Gastroesophageal sphincter (tissue), 3 donors: ENCODE measurements around the gene EIF4A3.

Source experiments
- CTCF ChIP-seq, 4 experiments: fragments of 200-600 bp in 2 of 4; fragments of 450-650 bp in 2 of 4; sonication (generic) in 1 of 4; IDR thresholded peaks; one replicate each; pipeline ENCODE4 v1.5.1; 2017 to 2019; ENCODE audit warnings: antibody characterized with exemption in 4 of 4, mild to moderate bottlenecking in 2 of 4, moderate library complexity in 2 of 4
- POLR2A ChIP-seq, 2 donors: fragments of 450-650 bp; IDR thresholded peaks; one replicate each; pipeline ENCODE4 v1.6.1; 2017; ENCODE audit warnings: antibody characterized with exemption in 2 of 2, mild to moderate bottlenecking in 2 of 2, moderate library complexity in 1 of 2

GRCh38 chr17:80103449-80104085, 43.4 kb downstream of the EIF4A3 start:
- TF ChIP-seq CTCF (IDR thresholded peaks at IDR 0.05) (no peak), POLR2A (IDR thresholded peaks at IDR 0.05) (no peak)
